Measurements from ENCODE around the gene CPE.

- TF ChIP-seq CTCF (IDR thresholded peaks at IDR 0.05) (no peak), POLR2A (IDR thresholded peaks at IDR 0.05) (no peak)
Measured at GRCh38 chr4:165330666-165331065, 48.1 kb upstream of the CPE start.
